ENCODE results near the gene MED10.

DNA sequence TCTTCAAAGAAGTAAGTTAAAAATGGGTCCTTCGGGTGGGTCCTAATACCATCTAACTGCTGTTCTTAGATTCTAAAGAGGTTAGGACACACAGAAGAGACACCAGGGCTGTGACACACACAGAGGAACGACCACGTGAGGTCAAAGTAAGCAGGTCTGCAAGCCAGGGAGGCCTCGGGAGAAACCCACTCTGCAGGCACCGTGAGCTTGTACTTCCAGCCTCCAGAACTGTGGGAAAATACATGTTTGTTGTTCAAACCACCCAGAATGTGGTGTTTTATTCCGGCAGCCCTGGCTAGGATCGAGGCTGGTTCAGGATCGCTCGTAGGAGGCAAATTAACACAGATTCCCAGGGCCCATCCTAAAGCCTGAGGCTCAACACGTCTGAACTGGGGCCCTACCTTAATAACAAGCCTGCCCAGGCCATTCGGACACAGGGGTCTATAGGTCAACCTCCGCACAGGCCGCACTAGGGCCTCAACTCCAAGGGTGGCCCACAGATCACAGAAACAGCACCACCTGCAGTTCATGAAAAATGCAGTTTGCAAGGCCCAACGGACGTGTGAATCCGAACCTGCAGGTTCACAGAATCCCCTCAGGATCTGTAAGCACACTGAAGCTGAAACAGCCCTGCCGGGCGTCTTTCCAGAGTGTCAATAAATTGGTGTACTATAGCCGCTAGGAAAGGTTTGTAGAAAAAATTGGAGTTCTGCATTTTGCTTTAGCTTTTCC lies 7.1 kb downstream of the MED10 start:
- TF ChIP-seq POLR2A (IDR thresholded peaks at IDR 0.05) (no peak), POLR2AphosphoS5 (IDR thresholded peaks at IDR 0.05; ENCODE audit: insufficient read depth in 1 of 2, low read depth in 1 of 2) (no peak)
- TF ChIP-seq, protein P1, sequence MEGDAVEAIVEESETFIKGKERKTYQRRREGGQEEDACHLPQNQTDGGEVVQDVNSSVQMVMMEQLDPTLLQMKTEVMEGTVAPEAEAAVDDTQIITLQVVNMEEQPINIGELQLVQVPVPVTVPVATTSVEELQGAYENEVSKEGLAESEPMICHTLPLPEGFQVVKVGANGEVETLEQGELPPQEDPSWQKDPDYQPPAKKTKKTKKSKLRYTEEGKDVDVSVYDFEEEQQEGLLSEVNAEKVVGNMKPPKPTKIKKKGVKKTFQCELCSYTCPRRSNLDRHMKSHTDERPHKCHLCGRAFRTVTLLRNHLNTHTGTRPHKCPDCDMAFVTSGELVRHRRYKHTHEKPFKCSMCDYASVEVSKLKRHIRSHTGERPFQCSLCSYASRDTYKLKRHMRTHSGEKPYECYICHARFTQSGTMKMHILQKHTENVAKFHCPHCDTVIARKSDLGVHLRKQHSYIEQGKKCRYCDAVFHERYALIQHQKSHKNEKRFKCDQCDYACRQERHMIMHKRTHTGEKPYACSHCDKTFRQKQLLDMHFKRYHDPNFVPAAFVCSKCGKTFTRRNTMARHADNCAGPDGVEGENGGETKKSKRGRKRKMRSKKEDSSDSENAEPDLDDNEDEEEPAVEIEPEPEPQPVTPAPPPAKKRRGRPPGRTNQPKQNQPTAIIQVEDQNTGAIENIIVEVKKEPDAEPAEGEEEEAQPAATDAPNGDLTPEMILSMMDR (IDR thresholded peaks at IDR 0.05), result no peak
